Uterus (tissue), 2 donors: Measurements from ENCODE around the gene ITK.

ENCODE experiments used
- POLR2A ChIP-seq, 2 donors: fragments of 450-650 bp; IDR thresholded peaks; one replicate each; pipeline ENCODE4 v1.6.1; 2016; ENCODE audit warnings: antibody characterized with exemption in 2 of 2, mild to moderate bottlenecking in 1 of 2, moderate library complexity in 1 of 2
- TF ChIP-seq, protein P1 (sequence below), 4 experiments: fragments of 200-600 bp in 2 of 4; fragments of 450-650 bp in 2 of 4; sonication (generic) in 2 of 4; IDR thresholded peaks; one replicate each; pipeline ENCODE4 v1.5.1; 2016 to 2019; ENCODE audit warnings: antibody characterized with exemption in 4 of 4, mild to moderate bottlenecking in 2 of 4, moderate library complexity in 1 of 4

DNA sequence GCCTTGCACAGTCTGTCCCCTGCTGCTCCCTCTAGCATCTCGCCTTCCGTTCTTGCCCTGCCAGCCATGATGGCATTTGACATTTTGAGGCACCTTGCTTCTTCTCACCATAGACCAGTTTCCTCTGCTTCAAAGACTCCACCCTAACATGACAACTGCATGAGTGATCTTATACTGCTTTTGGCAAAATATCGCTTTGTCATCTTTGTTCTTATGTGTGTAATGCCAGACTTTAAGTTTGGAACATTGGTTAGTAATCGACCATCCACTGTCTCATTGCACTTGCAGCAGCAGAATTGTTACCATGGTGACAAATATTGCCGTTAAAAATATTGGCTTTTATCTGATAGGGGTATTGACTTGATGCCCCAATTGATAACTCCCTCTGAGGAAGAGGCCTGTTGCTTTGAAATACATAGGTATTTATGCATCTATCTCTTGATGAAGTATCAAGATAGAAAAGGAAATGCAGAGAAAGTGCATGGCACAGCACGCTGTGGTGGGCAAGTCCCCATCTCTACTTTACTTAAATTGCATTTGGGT, 21.4 kb upstream of the ITK start:
- TF ChIP-seq, protein P1, sequence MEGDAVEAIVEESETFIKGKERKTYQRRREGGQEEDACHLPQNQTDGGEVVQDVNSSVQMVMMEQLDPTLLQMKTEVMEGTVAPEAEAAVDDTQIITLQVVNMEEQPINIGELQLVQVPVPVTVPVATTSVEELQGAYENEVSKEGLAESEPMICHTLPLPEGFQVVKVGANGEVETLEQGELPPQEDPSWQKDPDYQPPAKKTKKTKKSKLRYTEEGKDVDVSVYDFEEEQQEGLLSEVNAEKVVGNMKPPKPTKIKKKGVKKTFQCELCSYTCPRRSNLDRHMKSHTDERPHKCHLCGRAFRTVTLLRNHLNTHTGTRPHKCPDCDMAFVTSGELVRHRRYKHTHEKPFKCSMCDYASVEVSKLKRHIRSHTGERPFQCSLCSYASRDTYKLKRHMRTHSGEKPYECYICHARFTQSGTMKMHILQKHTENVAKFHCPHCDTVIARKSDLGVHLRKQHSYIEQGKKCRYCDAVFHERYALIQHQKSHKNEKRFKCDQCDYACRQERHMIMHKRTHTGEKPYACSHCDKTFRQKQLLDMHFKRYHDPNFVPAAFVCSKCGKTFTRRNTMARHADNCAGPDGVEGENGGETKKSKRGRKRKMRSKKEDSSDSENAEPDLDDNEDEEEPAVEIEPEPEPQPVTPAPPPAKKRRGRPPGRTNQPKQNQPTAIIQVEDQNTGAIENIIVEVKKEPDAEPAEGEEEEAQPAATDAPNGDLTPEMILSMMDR (IDR thresholded peaks at IDR 0.05), result no peak
- TF ChIP-seq POLR2A (IDR thresholded peaks at IDR 0.05), result no peak
